SU-DHL-6 (cell line): Measurements from ENCODE around the gene ACOT11.

Source experiments
- H2AFZ ChIP-seq: fragments of 200-600 bp; sonication (generic); 2 replicates; pipeline ENCODE4 v1.6.1; 2014; ENCODE audit warnings: low read depth, mild to moderate bottlenecking, moderate library complexity, mixed read lengths, antibody characterized with exemption, low read length; ENCODE audit not compliant: severe bottlenecking
- H3F3A ChIP-seq: fragments of 200-600 bp; shearing (Covaris generic); 2 replicates; pipeline ENCODE4 v1.6.0; 2016; ENCODE audit warnings: antibody characterized with exemption, mild to moderate bottlenecking; ENCODE audit not compliant: insufficient read depth
- H3K27ac ChIP-seq: fragments of 200-600 bp; sonication (generic); 2 replicates; pipeline ENCODE4 v1.5.1; 2016; ENCODE audit warnings: low read depth, mild to moderate bottlenecking, low read length, moderate library complexity, mixed read lengths
- H3K27me3 ChIP-seq: fragments of 200-600 bp; sonication (generic), shearing (Covaris generic); 2 replicates; pipeline ENCODE4 v1.6.0; 2014; ENCODE audit warnings: mild to moderate bottlenecking, low read length
- H3K36me3 ChIP-seq: fragments of 200-600 bp; sonication (generic); 2 replicates; pipeline ENCODE4 v1.6.1; 2014; ENCODE audit warnings: mild to moderate bottlenecking, low read length, mixed read lengths
- H3K4me2 ChIP-seq: fragments of 300-600, 200-600 bp; shearing (Covaris generic), sonication (generic); 2 replicates; pipeline ENCODE4 v1.6.0; 2014; ENCODE audit warnings: low read length, low read depth, mild to moderate bottlenecking; ENCODE audit not compliant: poor library complexity, severe bottlenecking
- H3K4me3 ChIP-seq: fragments of 200-600 bp; sonication (generic); 2 replicates; pipeline ENCODE4 v1.5.1; 2014; ENCODE audit warnings: antibody characterized with exemption, low read length, mild to moderate bottlenecking, mixed read lengths; ENCODE audit not compliant: insufficient read depth, poor library complexity, severe bottlenecking
- H3K79me2 ChIP-seq: fragments of 200-600 bp; sonication (generic); 2 replicates; pipeline ENCODE4 v1.6.1; 2014; ENCODE audit warnings: mild to moderate bottlenecking, low read length, moderate library complexity; ENCODE audit not compliant: insufficient read depth
- H3K9ac ChIP-seq: fragments of 200-600 bp; sonication (generic); 2 replicates; pipeline ENCODE4 v1.7.0; 2014; ENCODE audit warnings: mild to moderate bottlenecking, low read length
- H3K9me2 ChIP-seq: fragments of 200-600 bp; sonication (generic); replicated peaks from 2 replicates; pipeline ENCODE4 v1.6.1; 2014; ENCODE audit warnings: low read length; ENCODE audit not compliant: insufficient read depth
- H3K9me3 ChIP-seq: fragments of 200-600 bp; sonication (generic); 2 replicates; pipeline ENCODE4 v1.6.1; 2014; ENCODE audit warnings: low read length, mixed read lengths; ENCODE audit not compliant: insufficient read depth
- H4K20me1 ChIP-seq: fragments of 200-600 bp; sonication (generic); 2 replicates; pipeline ENCODE4 v1.6.1; 2014; ENCODE audit warnings: low read depth, mild to moderate bottlenecking, antibody characterized with exemption, low read length, moderate library complexity, mixed read lengths
- CTCF ChIP-seq: fragments of 200-600 bp; sonication (generic); IDR thresholded peaks from one replicate; pipeline ENCODE4 v1.5.1; 2017; ENCODE audit warnings: antibody characterized with exemption, mild to moderate bottlenecking, low read length, moderate library complexity; ENCODE audit not compliant: insufficient read depth, poor library complexity, severe bottlenecking
- EZH2phosphoT487 ChIP-seq: fragments of 200-600 bp; sonication (generic), shearing (Covaris generic); conservative IDR thresholded peaks from 2 replicates; pipeline ENCODE4 v1.6.1; 2018; ENCODE audit warnings: mild to moderate bottlenecking, antibody characterized with exemption, low read length, moderate library complexity, mixed read lengths

The ACOT11 gene

GRCh38 chr1:54566438-54567141 lies 18.6 kb downstream of the ACOT11 start:
- Histone ChIP-seq H3K4me3 (no peak overlapping the region), H3K27ac (no peak overlapping the region), H3K27me3 (no peaks in the 10 kb centered on the region; the same call in 1 of the 2 replicates), H3K36me3 (no peaks in the 10 kb centered on the region), H3F3A (no peaks in the 10 kb centered on the region), H3K9me2 (no peaks in the 10 kb centered on the region), H3K79me2 (no peaks in the 10 kb centered on the region), H3K9me3 (no peaks in the 10 kb centered on the region), H3K9ac (no peak overlapping the region), H2AFZ (no peak overlapping the region), H3K4me2 (no peak overlapping the region), H4K20me1 (no peaks in the 10 kb centered on the region)
- TF ChIP-seq EZH2phosphoT487 (no peak), CTCF (no peak)

GRCh38 chr1:54567961-54568360 lies 19.9 kb downstream of the ACOT11 start:
- no peak for TF ChIP-seq CTCF
- no peak for TF ChIP-seq EZH2phosphoT487
- Histone ChIP-seq H3K9me3 (no peaks in the 10 kb centered on the region), H3K27ac (no peak overlapping the region), H3K9me2 (no peaks in the 10 kb centered on the region), H4K20me1 (no peaks in the 10 kb centered on the region), H2AFZ (no peak overlapping the region), H3K79me2 (no peaks in the 10 kb centered on the region), H3K27me3 (no peaks in the 10 kb centered on the region; the same call in 1 of the 2 replicates), H3K4me3 (no peak overlapping the region), H3K9ac (no peak overlapping the region), H3K4me2 (no peak overlapping the region), H3F3A (no peaks in the 10 kb centered on the region), H3K36me3 (no peaks in the 10 kb centered on the region)

- no peaks in the 10 kb centered on the region for H3K9me3 ChIP-seq
- H3K9ac ChIP-seq = no peak overlapping the region
Measured at GRCh38 chr1:54569339-54569738, 21.3 kb downstream of the ACOT11 start.

More at GRCh38 chr1:54569339-54569738, 21.3 kb downstream of the ACOT11 start:
- no peak overlapping the region for H3K4me2 ChIP-seq
- H3K27me3 ChIP-seq = no peaks in the 10 kb centered on the region; the same call in 1 of the 2 replicates
- no peaks in the 10 kb centered on the region for H3K9me2 ChIP-seq
- H3K27ac ChIP-seq = no peak overlapping the region
- no peaks in the 10 kb centered on the region for H4K20me1 ChIP-seq
- no peak overlapping the region for H3K4me3 ChIP-seq
- H3K36me3 ChIP-seq = no peaks in the 10 kb centered on the region
- TF ChIP-seq EZH2phosphoT487 = no peak
- TF ChIP-seq CTCF = no peak
- H3F3A ChIP-seq = no peaks in the 10 kb centered on the region
- H2AFZ ChIP-seq = no peak overlapping the region
- H3K79me2 ChIP-seq = no peaks in the 10 kb centered on the region
